Esophagus muscularis mucosa (tissue), 3 donors: ENCODE results near the gene PDGFA.

ENCODE experiments used
- CTCF ChIP-seq, 3 experiments: fragments of 200-600 bp in 2 of 3; fragments of 450-650 bp in 1 of 3; sonication (generic) in 2 of 3; IDR thresholded peaks; one replicate each; pipeline ENCODE4 v1.5.1; 2017 to 2019; ENCODE audit warnings: antibody characterized with exemption in 3 of 3, mild to moderate bottlenecking in 2 of 3, moderate library complexity in 1 of 3
- POLR2A ChIP-seq: fragments of 450-650 bp; IDR thresholded peaks from one replicate; pipeline ENCODE4 v1.6.1; 2017; ENCODE audit warnings: antibody characterized with exemption, moderate library complexity, mild to moderate bottlenecking, low read depth

- TF ChIP-seq CTCF (IDR thresholded peaks at IDR 0.05) (no peak), POLR2A (no peak)
Measured at GRCh38 chr7:549891-550625, 30.4 kb upstream of the PDGFA start.
